ENCODE data around the gene ZNF385B.

Gene ZNF385B

GRCh38 chr2:179555691-179556283 is 305.6 kb downstream of the ZNF385B start:
- TF ChIP-seq, protein P1, sequence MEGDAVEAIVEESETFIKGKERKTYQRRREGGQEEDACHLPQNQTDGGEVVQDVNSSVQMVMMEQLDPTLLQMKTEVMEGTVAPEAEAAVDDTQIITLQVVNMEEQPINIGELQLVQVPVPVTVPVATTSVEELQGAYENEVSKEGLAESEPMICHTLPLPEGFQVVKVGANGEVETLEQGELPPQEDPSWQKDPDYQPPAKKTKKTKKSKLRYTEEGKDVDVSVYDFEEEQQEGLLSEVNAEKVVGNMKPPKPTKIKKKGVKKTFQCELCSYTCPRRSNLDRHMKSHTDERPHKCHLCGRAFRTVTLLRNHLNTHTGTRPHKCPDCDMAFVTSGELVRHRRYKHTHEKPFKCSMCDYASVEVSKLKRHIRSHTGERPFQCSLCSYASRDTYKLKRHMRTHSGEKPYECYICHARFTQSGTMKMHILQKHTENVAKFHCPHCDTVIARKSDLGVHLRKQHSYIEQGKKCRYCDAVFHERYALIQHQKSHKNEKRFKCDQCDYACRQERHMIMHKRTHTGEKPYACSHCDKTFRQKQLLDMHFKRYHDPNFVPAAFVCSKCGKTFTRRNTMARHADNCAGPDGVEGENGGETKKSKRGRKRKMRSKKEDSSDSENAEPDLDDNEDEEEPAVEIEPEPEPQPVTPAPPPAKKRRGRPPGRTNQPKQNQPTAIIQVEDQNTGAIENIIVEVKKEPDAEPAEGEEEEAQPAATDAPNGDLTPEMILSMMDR (IDR thresholded peaks at IDR 0.05; ENCODE audit: low read depth, low read length) = no peak
- DNase-seq (ENCODE audit: extremely low read depth, low read depth) = no peak

- TF ChIP-seq, protein P1 (IDR thresholded peaks at IDR 0.05; ENCODE audit: low read depth, low read length) = no peak
- DNase-seq (ENCODE audit: extremely low read depth, low read depth) = no peak
These were observed 306.6 kb downstream of the ZNF385B start for GRCh38 chr2:179554639-179555386.

GRCh38 chr2:179553382-179553781 is 308.0 kb downstream of the ZNF385B start:
- DNase-seq (ENCODE audit: extremely low read depth, low read depth) = no peak
- TF ChIP-seq, protein P1 (IDR thresholded peaks at IDR 0.05; ENCODE audit: low read depth, low read length) = no peak

DNA sequence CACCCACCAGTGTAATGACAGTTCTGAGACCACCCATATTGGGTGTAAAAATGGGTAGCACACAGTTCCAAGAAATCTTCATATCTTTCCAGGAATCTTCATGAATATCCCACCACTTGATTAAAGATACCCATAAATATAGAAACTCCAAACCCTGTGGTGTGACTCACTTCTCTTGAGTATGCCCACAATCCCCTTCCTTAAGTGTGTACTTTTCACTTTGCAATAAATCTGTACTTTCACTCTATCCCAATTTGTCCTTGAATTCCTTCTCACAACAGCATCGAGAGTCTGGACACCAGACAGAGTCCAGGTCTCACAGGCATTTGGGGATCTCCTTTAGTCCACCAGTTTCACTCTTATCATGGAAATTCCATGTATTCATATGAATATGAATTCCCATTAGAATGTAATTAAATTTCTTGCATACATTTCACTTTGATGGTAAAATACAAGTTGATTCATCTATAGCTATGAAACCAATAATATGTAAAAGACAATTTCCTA is 309.8 kb downstream of the ZNF385B start:
- TF ChIP-seq, protein P1 (IDR thresholded peaks at IDR 0.05; ENCODE audit: low read depth, low read length) = no peak
- no peak for DNase-seq (ENCODE audit: extremely low read depth, low read depth)

DNA sequence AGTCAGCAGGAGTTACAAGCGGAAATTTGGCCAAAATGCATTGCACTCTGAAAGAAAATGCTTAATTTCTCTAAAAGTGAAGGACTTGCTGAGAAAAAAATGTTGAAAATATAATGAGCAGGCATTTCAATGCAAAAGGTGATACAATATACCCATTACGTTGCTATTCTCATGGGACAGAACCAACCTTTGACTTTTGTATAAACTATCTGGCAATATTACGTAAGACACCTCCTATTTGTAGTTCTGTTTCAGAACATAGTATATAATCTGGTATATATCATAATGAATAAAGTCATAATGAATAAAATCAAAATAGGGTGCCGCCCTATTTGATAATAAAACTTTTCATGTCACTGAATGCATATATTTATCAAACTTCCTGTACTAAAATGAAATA is 310.6 kb downstream of the ZNF385B start:
- TF ChIP-seq, protein P1 (IDR thresholded peaks at IDR 0.05; ENCODE audit: low read depth, low read length) = no peak
- DNase-seq (ENCODE audit: extremely low read depth, low read depth) = no peak

GRCh38 chr2:179550214-179550613 is 311.2 kb downstream of the ZNF385B start:
- DNase-seq (ENCODE audit: extremely low read depth, low read depth) = no peak
- TF ChIP-seq, protein P1 (IDR thresholded peaks at IDR 0.05; ENCODE audit: low read depth, low read length) = no peak

DNA sequence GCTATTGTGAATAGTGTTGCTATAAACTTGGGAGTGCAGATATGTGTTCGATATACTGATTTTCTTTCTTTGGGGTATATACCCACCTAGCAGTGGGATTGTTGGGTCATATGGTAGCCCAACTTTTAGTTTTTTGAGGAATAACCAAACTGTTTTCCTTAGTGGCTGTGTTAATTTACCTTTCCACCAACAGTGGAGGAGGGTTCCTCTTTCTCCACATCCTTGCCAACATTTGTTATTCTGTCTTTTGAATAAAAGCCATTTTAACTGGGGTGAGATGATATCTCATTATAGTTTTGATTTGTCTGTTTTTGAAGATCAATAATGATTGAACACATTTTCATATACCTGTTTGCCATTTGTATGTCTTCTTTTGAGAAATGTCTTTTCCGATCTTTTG is 314.8 kb downstream of the ZNF385B start:
- no peak for DNase-seq (ENCODE audit: extremely low read depth, low read depth)
- TF ChIP-seq, protein P1 (IDR thresholded peaks at IDR 0.05; ENCODE audit: low read depth, low read length) = no peak
